Lower lobe of right lung (tissue), 2 donors: ENCODE data around the gene PPM1H. TPM values are rescaled to one million over a fixed set of nuclear protein-coding genes. Genes with fewer than 3 reads are reported as not detected.
A peak's percentile ranks its signal among the peaks of the same experiment; 100 is the strongest.

Experiments used
- ATAC-seq, 2 donors: fragments of 200-7000 bp; cut with Tn5 transposase; one replicate each; pipeline ENCODE4 v1.9.1; 2020 to 2022; ENCODE audit warnings: mild to moderate bottlenecking in 2 of 2, moderate library complexity in 2 of 2
- DNase-seq: peaks from one replicate; pipeline ENCODE4 v3.0.0-alpha.2; 2020
- H3K27ac ChIP-seq: fragments of 200-600 bp; one replicate; pipeline ENCODE4 v1.8.0; 2022
- H3K27me3 ChIP-seq: fragments of 200-600 bp; one replicate; pipeline ENCODE4 v1.8.0; 2022; ENCODE audit warnings: low read depth
- H3K36me3 ChIP-seq: fragments of 200-600 bp; one replicate; pipeline ENCODE4 v1.8.0; 2022; ENCODE audit warnings: mild to moderate bottlenecking
- H3K4me1 ChIP-seq: fragments of 200-600 bp; one replicate; pipeline ENCODE4 v1.8.0; 2022
- H3K4me3 ChIP-seq: fragments of 200-600 bp; one replicate; pipeline ENCODE4 v1.8.0; 2022; ENCODE audit warnings: mild to moderate bottlenecking
- H3K9me3 ChIP-seq: fragments of 200-600 bp; one replicate; pipeline ENCODE4 v1.8.0; 2022
- CTCF ChIP-seq: fragments of 200-600 bp; IDR thresholded peaks from one replicate; pipeline ENCODE4 v1.8.0; 2022; ENCODE audit warnings: antibody characterized with exemption, mild to moderate bottlenecking
- intact Hi-C: fragments of 100-400 bp; cut with DNase I; formaldehyde crosslinking; loops from one replicate; pipeline ENCODE4 v1.11.0; 2022
- total RNA-seq: library from RNA; stranded (reverse); fragmentation: NEBNext Ultra II Directional; extraction: Animal tissue kit (Norgen Biotek cat#: 25700); gene quantifications from one replicate; pipeline ENCODE4 v1.2.1, GENCODE V29; 2021
- donor health status: DM: no; HTN: yes; CAD: no; lungs with severe emphysema.

The PPM1H gene
- total RNA-seq, 1 donor from 2014 or later, result 6.8 TPM

GRCh38 chr12:62737615-62738014, 197.3 kb downstream of the PPM1H start:
- Histone ChIP-seq H3K4me1 (peaks cover 5% of the 10 kb centered on the region), H3K27me3 (no peaks in the 10 kb centered on the region), H3K27ac (no peak overlapping the region), H3K36me3 (no peaks in the 10 kb centered on the region), H3K4me3 (no peak overlapping the region), H3K9me3 (no peaks in the 10 kb centered on the region)
- no peak for TF ChIP-seq CTCF
- no peak for DNase-seq
- ATAC-seq, result no peak
- intact Hi-C loops, result no loop called here

GRCh38 chr12:62737188-62737587, 197.8 kb downstream of the PPM1H start:
- intact Hi-C loops, result no loop called here
- TF ChIP-seq CTCF, result no peak
- no peak for ATAC-seq
- Histone ChIP-seq H3K27ac (no peak overlapping the region), H3K27me3 (no peaks in the 10 kb centered on the region), H3K9me3 (no peaks in the 10 kb centered on the region), H3K4me1 (peaks cover 5% of the 10 kb centered on the region), H3K36me3 (no peaks in the 10 kb centered on the region), H3K4me3 (no peak overlapping the region)
- DNase-seq, result no peak

- DNase-seq (no peak), ATAC-seq (no peak)
- Histone ChIP-seq H3K9me3 (no peaks in the 10 kb centered on the region), H3K4me1 (peaks cover 11% of the 10 kb centered on the region), H3K36me3 (no peaks in the 10 kb centered on the region), H3K27ac (no peak overlapping the region), H3K27me3 (no peaks in the 10 kb centered on the region), H3K4me3 (no peak overlapping the region)
- intact Hi-C loops, result no loop called here
- TF ChIP-seq CTCF, result no peak
These were observed 198.4 kb downstream of the PPM1H start for GRCh38 chr12:62736596-62736995.

GRCh38 chr12:62732861-62733427, 202.0 kb downstream of the PPM1H start:
- ATAC-seq, result no peak
- Histone ChIP-seq H3K36me3 (no peaks in the 10 kb centered on the region), H3K27ac (no peak overlapping the region), H3K27me3 (no peaks in the 10 kb centered on the region), H3K9me3 (no peaks in the 10 kb centered on the region), H3K4me3 (no peak overlapping the region), H3K4me1 (peaks cover 37% of the 10 kb centered on the region)
- no peak for TF ChIP-seq CTCF
- no peak for DNase-seq
- intact Hi-C loops, result no loop called here

- no peak for TF ChIP-seq CTCF
- peaks cover 37% of the 10 kb centered on the region for H3K4me1 ChIP-seq
- H3K27me3 ChIP-seq, result no peaks in the 10 kb centered on the region
- H3K9me3 ChIP-seq, result no peaks in the 10 kb centered on the region
- ATAC-seq (peak; percentile 29 to 71), DNase-seq (no peak)
- no peak overlapping the region for H3K27ac ChIP-seq
- intact Hi-C loops, result no loop called here
- H3K4me3 ChIP-seq, result no peak overlapping the region
- no peaks in the 10 kb centered on the region for H3K36me3 ChIP-seq
These were observed 203.7 kb downstream of the PPM1H start for GRCh38 chr12:62731055-62731820.
